Ishikawa (cell line): ENCODE results near the gene IQUB.

Experiments
- CEBPB ChIP-seq: IDR thresholded peaks from 2 replicates; pipeline ENCODE4 v1.6.1; 2012
- CREB1 ChIP-seq: IDR thresholded peaks from 2 replicates; pipeline ENCODE4 v1.6.1; 2012; ENCODE audit warnings: low read depth
- EGR1 ChIP-seq: IDR thresholded peaks from 2 replicates; pipeline ENCODE4 v1.6.1; 2012
- EP300 ChIP-seq: IDR thresholded peaks from 2 replicates; pipeline ENCODE4 v1.6.1; 2012; ENCODE audit warnings: borderline replicate concordance
- FOXM1 ChIP-seq: IDR thresholded peaks from 2 replicates; pipeline ENCODE4 v1.6.1; 2012; ENCODE audit warnings: low read depth, borderline replicate concordance
- MAX ChIP-seq: IDR thresholded peaks from 2 replicates; pipeline ENCODE4 v1.6.1; 2012
- NFIC ChIP-seq: IDR thresholded peaks from 2 replicates; pipeline ENCODE4 v1.6.1; 2012
- RAD21 ChIP-seq: IDR thresholded peaks from 2 replicates; pipeline ENCODE4 v1.6.1; 2012; ENCODE audit warnings: low read depth
- REST ChIP-seq: IDR thresholded peaks from 2 replicates; pipeline ENCODE4 v1.6.1; 2012; ENCODE audit warnings: low read depth, mild to moderate bottlenecking
- TAF1 ChIP-seq: IDR thresholded peaks from 2 replicates; pipeline ENCODE4 v1.6.1; 2012; ENCODE audit warnings: low read depth, mild to moderate bottlenecking
- TCF12 ChIP-seq: IDR thresholded peaks from 2 replicates; pipeline ENCODE4 v1.6.1; 2012; ENCODE audit warnings: low read depth
- TEAD4 ChIP-seq: IDR thresholded peaks from 2 replicates; pipeline ENCODE4 v1.6.1; 2012
- USF1 ChIP-seq: IDR thresholded peaks from 2 replicates; pipeline ENCODE4 v1.6.1; 2012
- YY1 ChIP-seq: IDR thresholded peaks from 2 replicates; pipeline ENCODE4 v1.6.1; 2012; ENCODE audit warnings: low read depth
- ZBTB7A ChIP-seq: IDR thresholded peaks from 2 replicates; pipeline ENCODE4 v1.6.1; 2012; ENCODE audit warnings: low read depth

IQUB gene

GRCh38 chr7:123499211-123499970 is 35.0 kb downstream of the IQUB start:
- TF ChIP-seq ZBTB7A (no peak), TCF12 (no peak), REST (no peak), NFIC (no peak), RAD21 (no peak), EGR1 (no peak), USF1 (no peak), EP300 (no peak), FOXM1 (no peak), TEAD4 (no peak), CREB1 (no peak)

- TF ChIP-seq TCF12 (no peak), EGR1 (no peak), TAF1 (no peak), FOXM1 (no peak), CEBPB (no peak), RAD21 (no peak), EP300 (no peak), CREB1 (no peak), MAX (no peak), USF1 (no peak), YY1 (no peak), NFIC (no peak), TEAD4 (no peak), ZBTB7A (no peak), REST (no peak)
Measured at GRCh38 chr7:123498601-123499000, 35.8 kb downstream of the IQUB start.

GRCh38 chr7:123498031-123498430 is 36.4 kb downstream of the IQUB start:
- TF ChIP-seq YY1: no peak
- TF ChIP-seq EGR1: no peak
- TF ChIP-seq REST: no peak
- no peak for TF ChIP-seq MAX
- no peak for TF ChIP-seq TEAD4
- TF ChIP-seq NFIC: no peak
- no peak for TF ChIP-seq TCF12
- TF ChIP-seq TAF1: no peak
- no peak for TF ChIP-seq ZBTB7A
- TF ChIP-seq USF1: no peak

GRCh38 chr7:123494193-123494796 is 40.1 kb downstream of the IQUB start:
- TF ChIP-seq NFIC (no peak), RAD21 (peak; percentile 80), EGR1 (no peak), CREB1 (no peak)
